ENCODE data around the gene UBA1.

UBA1 gene

GRCh38 chrX:47200385-47201150 is 6.9 kb downstream of the UBA1 start:
- DNase-seq (ENCODE audit: low spot score), result no peak
- no peak for TF ChIP-seq CTCF (IDR thresholded peaks at IDR 0.05; ENCODE audit: borderline replicate concordance, control extremely low read depth, extremely low read depth, insufficient read depth, missing control alignments)
- in situ Hi-C loops (cut with MboI; ENCODE audit: low sequenced_read_pairs, unreplicated experiment), result no loop called here

GRCh38 chrX:47201345-47201944 is 7.8 kb downstream of the UBA1 start:
- in situ Hi-C loops (cut with MboI; ENCODE audit: low sequenced_read_pairs, unreplicated experiment), result no loop called here
- no peak for DNase-seq (ENCODE audit: low spot score)
- TF ChIP-seq CTCF (IDR thresholded peaks at IDR 0.05; ENCODE audit: borderline replicate concordance, control extremely low read depth, extremely low read depth, insufficient read depth, missing control alignments), result no peak

GRCh38 chrX:47202316-47202715 is 8.7 kb downstream of the UBA1 start:
- no peak for DNase-seq (ENCODE audit: low spot score)
- peak; percentile 3 for TF ChIP-seq CTCF (IDR thresholded peaks at IDR 0.05; ENCODE audit: borderline replicate concordance, control extremely low read depth, extremely low read depth, insufficient read depth, missing control alignments)
- in situ Hi-C loops (cut with MboI; ENCODE audit: low sequenced_read_pairs, unreplicated experiment), result no loop called here

- no peak for TF ChIP-seq CTCF (IDR thresholded peaks at IDR 0.05; ENCODE audit: borderline replicate concordance, control extremely low read depth, extremely low read depth, insufficient read depth, missing control alignments)
- in situ Hi-C loops (cut with MboI; ENCODE audit: low sequenced_read_pairs, unreplicated experiment), result no loop called here
- no peak for DNase-seq (ENCODE audit: low spot score)
Measured at GRCh38 chrX:47202877-47203276, 9.2 kb downstream of the UBA1 start.

GRCh38 chrX:47204970-47205369 is 11.3 kb downstream of the UBA1 start:
- TF ChIP-seq CTCF (IDR thresholded peaks at IDR 0.05; ENCODE audit: borderline replicate concordance, control extremely low read depth, extremely low read depth, insufficient read depth, missing control alignments), result no peak
- no peak for DNase-seq (ENCODE audit: low spot score)
- in situ Hi-C loops (cut with MboI; ENCODE audit: low sequenced_read_pairs, unreplicated experiment), result no loop called here

GRCh38 chrX:47206316-47206715 is 12.7 kb downstream of the UBA1 start:
- in situ Hi-C loops (cut with MboI; ENCODE audit: low sequenced_read_pairs, unreplicated experiment), result no loop called here
- TF ChIP-seq CTCF (IDR thresholded peaks at IDR 0.05; ENCODE audit: borderline replicate concordance, control extremely low read depth, extremely low read depth, insufficient read depth, missing control alignments), result no peak
- DNase-seq (ENCODE audit: low spot score), result no peak

Measured in GM13976 (cell line).